AG04450 (cell line): ENCODE data around the gene CAPS. TPM values are rescaled to one million over a fixed set of nuclear protein-coding genes. Genes with fewer than 3 reads are reported as not detected.

Source experiments
- CTCF ChIA-PET: fragments of 300-600, 350-600 bp; formaldehyde crosslinking; extraction: SDS; loops from one replicate; lab custom pipeline; 2022; ENCODE audit warnings: antibody characterized with exemption, inconsistent platforms; lab: Charles Lee
- POLR2A ChIA-PET: fragments of 350-600 bp; formaldehyde crosslinking; extraction: SDS; loops from one replicate; lab custom pipeline; 2021; ENCODE audit warnings: antibody characterized with exemption, inconsistent platforms; lab: Yijun Ruan, JAX
- DNase-seq: peaks from one replicate; pipeline ENCODE4 v3.0.0-alpha.2; 2011; ENCODE audit warnings: low read depth, low spot score
- H3K27ac ChIP-seq: one replicate; pipeline ENCODE4 v1.5.1; 2012; ENCODE audit warnings: low read depth, low read length, control low read depth
- H3K27me3 ChIP-seq: one replicate; pipeline ENCODE4 v1.6.0; 2012; ENCODE audit warnings: low read length; ENCODE audit not compliant: control insufficient read depth, insufficient read depth
- H3K4me3 ChIP-seq: 2 replicates; pipeline ENCODE4 v1.5.1; 2011; ENCODE audit warnings: mild to moderate bottlenecking, low read depth, low read length, control low read depth
- H3K9me3 ChIP-seq: 2 replicates; pipeline ENCODE4 v1.5.1; 2012; ENCODE audit warnings: low read length; ENCODE audit not compliant: control insufficient read depth, insufficient read depth
- polyA plus RNA-seq: library from polyadenylated mRNA; depleted of rRNA; stranded (reverse); fragments of >200 nt; gene quantifications from 2 replicates; pipeline ENCODE4 v1.2.3, GENCODE V29; 2011
- TF ChIP-seq, protein P1 (sequence below): IDR thresholded peaks from 2 replicates; pipeline ENCODE4 v1.5.1; 2011; ENCODE audit warnings: low read depth, low read length, control low read depth, inconsistent platforms

CAPS gene
- polyA plus RNA-seq, 1 experiment = 2.7 TPM

DNA sequence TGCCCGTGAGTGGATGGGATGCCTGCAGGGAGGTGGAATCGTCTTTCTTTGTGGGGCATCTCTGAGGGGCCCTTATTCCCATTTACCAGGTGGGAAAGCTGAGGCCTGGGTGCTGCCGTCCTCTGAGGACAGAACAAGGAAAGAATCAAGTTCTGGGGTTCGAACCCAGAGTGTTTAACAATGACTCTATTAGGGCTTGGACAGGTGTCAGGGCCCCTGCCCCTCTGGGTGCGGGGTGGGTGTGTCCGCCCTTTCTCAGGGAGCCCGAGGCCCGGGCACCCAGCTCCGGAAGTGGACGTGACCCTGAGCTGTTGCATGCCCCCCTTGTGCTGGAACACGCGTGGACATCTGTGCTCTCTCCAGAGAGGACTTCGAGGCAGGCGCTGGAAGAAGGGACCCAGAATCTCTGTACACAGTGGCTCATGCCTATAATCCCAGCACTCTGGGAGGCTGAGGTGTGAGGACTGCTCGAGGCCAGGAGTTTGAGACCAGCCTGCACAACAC is 21.2 kb upstream of the CAPS start:
- Histone ChIP-seq H3K27ac (no peak overlapping the region), H3K4me3 (no peak overlapping the region), H3K27me3 (no peaks in the 10 kb centered on the region), H3K9me3 (no peaks in the 10 kb centered on the region; the same call in 1 of the 2 replicates)
- TF ChIP-seq, protein P1, sequence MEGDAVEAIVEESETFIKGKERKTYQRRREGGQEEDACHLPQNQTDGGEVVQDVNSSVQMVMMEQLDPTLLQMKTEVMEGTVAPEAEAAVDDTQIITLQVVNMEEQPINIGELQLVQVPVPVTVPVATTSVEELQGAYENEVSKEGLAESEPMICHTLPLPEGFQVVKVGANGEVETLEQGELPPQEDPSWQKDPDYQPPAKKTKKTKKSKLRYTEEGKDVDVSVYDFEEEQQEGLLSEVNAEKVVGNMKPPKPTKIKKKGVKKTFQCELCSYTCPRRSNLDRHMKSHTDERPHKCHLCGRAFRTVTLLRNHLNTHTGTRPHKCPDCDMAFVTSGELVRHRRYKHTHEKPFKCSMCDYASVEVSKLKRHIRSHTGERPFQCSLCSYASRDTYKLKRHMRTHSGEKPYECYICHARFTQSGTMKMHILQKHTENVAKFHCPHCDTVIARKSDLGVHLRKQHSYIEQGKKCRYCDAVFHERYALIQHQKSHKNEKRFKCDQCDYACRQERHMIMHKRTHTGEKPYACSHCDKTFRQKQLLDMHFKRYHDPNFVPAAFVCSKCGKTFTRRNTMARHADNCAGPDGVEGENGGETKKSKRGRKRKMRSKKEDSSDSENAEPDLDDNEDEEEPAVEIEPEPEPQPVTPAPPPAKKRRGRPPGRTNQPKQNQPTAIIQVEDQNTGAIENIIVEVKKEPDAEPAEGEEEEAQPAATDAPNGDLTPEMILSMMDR = no peak
- ChIA-PET CTCF (interaction anchor here (0.5 to 4.6 kb wide), 9 partner anchors 9 to 129 kb away, joined by 3 to 141 read pairs (median 4); partner anchors contain the start of gene NRTN), POLR2A (interaction anchor here (1.1 to 1.2 kb wide), 2 partner anchors 11 to 64 kb away, joined by 4 to 6 read pairs; partner anchors contain the start of genes NDUFA11 and VMAC)
- DNase-seq = no peak

DNA sequence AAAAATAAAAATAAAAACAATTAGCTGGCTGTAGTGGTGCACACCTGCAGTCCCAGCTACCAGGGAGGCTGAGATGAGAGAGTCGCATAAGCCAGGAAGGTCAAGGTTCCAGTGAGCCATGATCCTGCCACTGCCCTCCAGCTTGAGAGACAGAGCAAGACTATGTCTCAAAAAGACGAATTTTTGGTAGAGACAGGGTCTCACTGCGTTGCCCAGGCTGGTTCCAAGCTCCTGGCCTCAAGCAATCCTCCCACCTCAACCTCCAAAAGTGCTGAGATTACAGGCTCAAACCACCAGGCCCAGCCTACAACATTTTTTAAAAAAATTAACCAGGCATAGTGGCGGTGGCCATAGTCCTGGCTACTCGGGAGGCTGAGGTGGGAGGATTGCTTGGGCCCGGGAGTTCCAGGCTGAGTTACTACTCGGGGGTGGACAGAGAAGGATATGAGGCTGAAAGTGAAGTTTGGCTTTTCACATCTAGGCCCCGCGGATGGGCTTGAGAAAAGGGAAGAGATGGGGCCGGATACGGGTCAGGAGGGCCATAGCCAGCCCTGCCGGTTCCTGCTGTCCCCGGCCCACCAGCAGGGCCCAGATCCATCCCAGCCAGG is 20.7 kb upstream of the CAPS start:
- Histone ChIP-seq H3K27me3 (no peaks in the 10 kb centered on the region), H3K9me3 (no peaks in the 10 kb centered on the region; the same call in 1 of the 2 replicates), H3K27ac (no peak overlapping the region), H3K4me3 (no peak overlapping the region)
- CTCF ChIA-PET = interaction anchor here (0.5 to 4.6 kb wide), 8 partner anchors 9 to 129 kb away, joined by 3 to 141 read pairs (median 4); partner anchors contain the start of gene NRTN
- TF ChIP-seq, protein P1 = no peak
- POLR2A ChIA-PET = interaction anchor here (0.5 to 1.2 kb wide), 2 partner anchors 9 to 11 kb away, joined by 4 to 6 read pairs; partner anchors contain the start of genes NDUFA11 and VMAC
- no peak for DNase-seq

DNA sequence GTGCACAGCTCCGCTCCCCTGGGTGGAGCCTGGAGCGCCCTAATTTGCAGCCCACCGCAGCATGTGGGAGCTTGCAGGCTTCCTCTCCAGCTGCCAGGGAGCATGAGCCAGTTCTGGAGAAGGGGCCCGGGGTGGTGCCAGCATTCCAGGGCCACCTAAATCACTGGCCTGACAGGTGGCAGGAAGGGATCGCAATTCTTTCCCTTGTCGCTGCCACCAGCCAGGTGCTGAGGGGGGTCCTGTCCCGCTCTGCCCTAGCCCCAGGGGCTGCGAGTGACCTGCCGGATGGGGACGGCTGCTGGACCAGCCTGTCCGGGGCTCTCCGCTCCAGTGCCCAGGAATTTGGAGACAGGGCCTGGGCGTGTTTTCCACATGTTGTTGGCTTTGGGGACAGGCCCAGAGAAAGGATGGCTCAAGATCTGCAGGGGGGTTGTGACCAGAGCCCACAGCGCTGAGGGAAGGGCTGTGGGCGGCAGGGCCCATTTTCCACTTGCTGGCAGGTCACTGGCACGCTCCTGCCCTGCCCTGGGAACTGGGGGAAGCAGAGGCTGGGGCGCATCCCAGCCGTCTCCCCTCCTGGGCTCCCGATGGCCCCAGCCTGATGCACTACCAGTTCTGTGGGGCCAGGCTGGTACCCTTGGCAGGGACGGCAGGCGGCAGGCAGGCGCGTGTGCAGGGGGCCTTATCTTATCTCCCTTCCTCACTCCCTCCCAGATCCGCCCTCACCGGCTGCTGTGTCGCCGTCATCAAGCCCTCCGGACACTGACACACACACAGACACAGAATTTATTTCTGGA is 19.9 kb upstream of the CAPS start:
- no peaks in the 10 kb centered on the region for H3K27me3 ChIP-seq

DNA sequence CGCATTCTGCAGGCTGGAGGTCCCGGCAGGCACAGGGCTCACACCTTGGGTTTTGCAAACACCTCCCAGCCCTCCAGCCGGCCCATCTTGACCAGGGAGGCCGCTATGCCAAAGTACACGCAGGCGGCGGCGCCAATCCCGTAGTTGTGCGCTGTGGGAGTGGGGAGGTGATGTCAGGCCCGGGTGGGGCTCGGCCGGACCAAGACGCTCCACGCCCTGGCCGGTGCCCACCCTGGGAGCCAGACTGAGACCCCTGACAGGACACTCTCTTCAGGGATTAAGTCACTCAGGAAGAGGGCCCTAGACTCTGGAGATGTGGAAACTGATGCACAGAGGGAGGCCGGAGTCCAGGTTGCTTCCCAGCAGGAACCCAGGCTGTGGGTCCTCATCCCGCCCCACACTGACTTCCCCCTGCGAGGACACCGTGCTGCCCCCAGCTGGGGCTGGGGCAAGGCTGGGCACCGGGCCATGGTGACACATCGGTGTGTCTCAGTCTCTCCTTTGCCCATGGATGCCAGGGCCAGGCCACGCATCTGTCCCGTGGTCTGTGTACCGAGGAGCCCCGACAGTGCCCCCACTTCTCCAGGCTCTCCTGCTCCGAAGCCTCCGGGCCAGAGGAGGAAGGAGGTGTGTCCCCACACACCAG is 19.2 kb upstream of the CAPS start:
- H3K9me3 ChIP-seq = no peaks in the 10 kb centered on the region; the same call in 1 of the 2 replicates
- H3K4me3 ChIP-seq = no peak overlapping the region
- H3K27ac ChIP-seq = no peak overlapping the region
- CTCF ChIA-PET = interaction anchor here (0.8 to 1.9 kb wide), 2 partner anchors 91 to 128 kb away, joined by 3 to 7 read pairs; no protein-coding TSS in a partner anchor
- TF ChIP-seq, protein P1 = no peak
- POLR2A ChIA-PET = no interaction called here
- no peak for DNase-seq
- H3K27me3 ChIP-seq = no peaks in the 10 kb centered on the region

More for the DNA sequence above, 19.9 kb upstream of the CAPS start:
- ChIA-PET POLR2A (interaction anchor here (0.5 to 1.2 kb wide), 2 partner anchors 9 to 10 kb away, joined by 4 to 6 read pairs; partner anchors contain the start of genes NDUFA11 and VMAC), CTCF (interaction anchor here (1.1 to 4.6 kb wide), 3 partner anchors 8 to 90 kb away, joined by 5 to 141 read pairs (median 7); partner anchors contain the start of gene NRTN)
- H3K4me3 ChIP-seq = no peak overlapping the region
- no peak for DNase-seq
- TF ChIP-seq, protein P1 = no peak
- H3K9me3 ChIP-seq = no peaks in the 10 kb centered on the region; the same call in 1 of the 2 replicates
- H3K27ac ChIP-seq = no peak overlapping the region
